Sigmoid colon (tissue), 4 donors: ENCODE results near the gene EPX.

Experiments
- EP300 ChIP-seq, 4 donors: sonication (generic); formaldehyde crosslinking; IDR thresholded peaks; one replicate each; pipeline ENCODE4 v1.6.1; 2017; ENCODE audit warnings: antibody characterized with exemption in 4 of 4
- TF ChIP-seq, protein P1 (sequence below), 4 experiments: fragments of 450-650 bp in 3 of 4; fragments of 200-600 bp in 1 of 4; IDR thresholded peaks; one replicate each; pipeline ENCODE4 v1.5.1; 2016 to 2019; ENCODE audit warnings: antibody characterized with exemption in 4 of 4, mild to moderate bottlenecking in 3 of 4, moderate library complexity in 2 of 4

DNA sequence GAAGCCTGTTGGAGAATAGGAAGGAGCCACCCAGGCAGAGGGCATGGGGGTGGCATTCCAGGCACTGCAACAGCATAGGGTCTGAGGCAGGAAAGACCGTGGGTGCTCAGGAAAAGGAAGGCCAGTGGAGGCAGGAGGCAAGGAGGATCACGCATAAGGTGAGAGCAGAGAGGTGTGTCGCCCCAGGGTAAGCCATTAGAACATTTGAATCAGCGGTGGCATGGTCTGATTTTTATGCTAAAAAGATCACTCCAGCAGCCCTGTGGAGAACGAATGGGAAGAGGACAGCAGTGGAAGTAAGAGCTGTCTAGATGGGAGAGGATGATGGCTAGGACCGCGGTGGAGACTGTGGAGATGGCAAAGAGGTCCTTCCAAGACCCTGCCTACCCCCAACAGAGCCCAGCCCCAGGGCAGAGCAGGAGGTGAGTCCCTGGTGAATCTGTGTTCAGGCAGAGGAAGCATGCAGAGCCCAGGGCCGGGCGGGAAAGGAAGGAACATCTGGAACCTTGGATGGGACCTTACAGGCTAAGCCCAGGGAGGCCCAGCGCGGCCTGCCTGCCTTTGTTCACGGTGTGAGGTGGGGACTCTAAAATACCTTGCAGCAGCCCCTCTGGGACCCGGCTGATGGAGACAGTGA lies 53.7 kb downstream of the EPX start:
- no peak for TF ChIP-seq EP300 (IDR thresholded peaks at IDR 0.05)
- TF ChIP-seq, protein P1, sequence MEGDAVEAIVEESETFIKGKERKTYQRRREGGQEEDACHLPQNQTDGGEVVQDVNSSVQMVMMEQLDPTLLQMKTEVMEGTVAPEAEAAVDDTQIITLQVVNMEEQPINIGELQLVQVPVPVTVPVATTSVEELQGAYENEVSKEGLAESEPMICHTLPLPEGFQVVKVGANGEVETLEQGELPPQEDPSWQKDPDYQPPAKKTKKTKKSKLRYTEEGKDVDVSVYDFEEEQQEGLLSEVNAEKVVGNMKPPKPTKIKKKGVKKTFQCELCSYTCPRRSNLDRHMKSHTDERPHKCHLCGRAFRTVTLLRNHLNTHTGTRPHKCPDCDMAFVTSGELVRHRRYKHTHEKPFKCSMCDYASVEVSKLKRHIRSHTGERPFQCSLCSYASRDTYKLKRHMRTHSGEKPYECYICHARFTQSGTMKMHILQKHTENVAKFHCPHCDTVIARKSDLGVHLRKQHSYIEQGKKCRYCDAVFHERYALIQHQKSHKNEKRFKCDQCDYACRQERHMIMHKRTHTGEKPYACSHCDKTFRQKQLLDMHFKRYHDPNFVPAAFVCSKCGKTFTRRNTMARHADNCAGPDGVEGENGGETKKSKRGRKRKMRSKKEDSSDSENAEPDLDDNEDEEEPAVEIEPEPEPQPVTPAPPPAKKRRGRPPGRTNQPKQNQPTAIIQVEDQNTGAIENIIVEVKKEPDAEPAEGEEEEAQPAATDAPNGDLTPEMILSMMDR (IDR thresholded peaks at IDR 0.05) = no peak
